Smooth muscle cell (in vitro differentiated cells): ENCODE measurements around the gene TMEM94. TPM values are rescaled to one million over a fixed set of nuclear protein-coding genes. Genes with fewer than 3 reads are reported as not detected.

ENCODE experiments used
- DNase-seq: peaks from one replicate; lab custom pipeline; 2025; ENCODE audit not compliant: unreplicated experiment; lab: John Stamatoyannopoulos, UW
- H2AFZ ChIP-seq: fragments of 200-600 bp; sonication (generic); 2 replicates; pipeline ENCODE4 v1.6.0; 2016; ENCODE audit warnings: antibody characterized with exemption, low read depth, mild to moderate bottlenecking
- H3F3A ChIP-seq: fragments of 200-600 bp; sonication (generic); 2 replicates; pipeline ENCODE4 v1.6.0; 2017; ENCODE audit warnings: antibody characterized with exemption, low read depth
- H3K27ac ChIP-seq: fragments of 200-600 bp; sonication (generic); 2 replicates; pipeline ENCODE4 v1.5.1; 2016; ENCODE audit warnings: low read depth, mild to moderate bottlenecking
- H3K27me3 ChIP-seq: fragments of 200-600 bp; sonication (generic); 2 replicates; pipeline ENCODE4 v1.6.1; 2016; ENCODE audit warnings: low read depth, mild to moderate bottlenecking
- H3K36me3 ChIP-seq: fragments of 200-600 bp; sonication (generic); 2 replicates; pipeline ENCODE4 v1.5.1; 2016; ENCODE audit warnings: low read depth
- H3K4me1 ChIP-seq: fragments of 200-600 bp; sonication (generic); 2 replicates; pipeline ENCODE4 v1.5.1; 2016; ENCODE audit warnings: low read depth
- H3K4me2 ChIP-seq: fragments of 200-600 bp; sonication (generic); 2 replicates; pipeline ENCODE4 v1.6.0; 2016; ENCODE audit warnings: mild to moderate bottlenecking
- H3K4me3 ChIP-seq: fragments of 200-600 bp; sonication (generic); 2 replicates; pipeline ENCODE4 v1.5.1; 2016; ENCODE audit warnings: mild to moderate bottlenecking
- H3K79me2 ChIP-seq: fragments of 200-600 bp; sonication (generic); 2 replicates; pipeline ENCODE4 v1.6.0; 2016; ENCODE audit warnings: low read depth, mild to moderate bottlenecking
- H3K9ac ChIP-seq: fragments of 200-600 bp; sonication (generic); 2 replicates; pipeline ENCODE4 v1.6.0; 2016; ENCODE audit warnings: low read depth
- H3K9me3 ChIP-seq: fragments of 200-600 bp; sonication (generic); replicated peaks from 2 replicates; pipeline ENCODE4 v1.5.1; 2016; ENCODE audit warnings: low read depth
- H4K20me1 ChIP-seq: fragments of 200-600 bp; sonication (generic); 2 replicates; pipeline ENCODE4 v1.6.0; 2016; ENCODE audit warnings: low read depth
- CTCF ChIP-seq: fragments of 200-600 bp; sonication (generic); IDR thresholded peaks from 2 replicates; pipeline ENCODE4 v1.5.1; 2017; ENCODE audit warnings: borderline replicate concordance, mild to moderate bottlenecking, antibody characterized with exemption; ENCODE audit not compliant: insufficient read depth, poor library complexity, severe bottlenecking
- WGBS: methylation state at CpG from one replicate; pipeline ENCODE4 v1.1.7; 2016; ENCODE audit warnings: low lambda C conversion rate; 5-methylcytosine and 5-hydroxymethylcytosine counted together
- polyA plus RNA-seq: library from polyadenylated mRNA; unstranded; fragments of >200 nt; fragmentation: Nextera tagmentation; extraction: Ambion mirVana; gene quantifications from 2 replicates; pipeline ENCODE4 v1.2.1, GENCODE V29; 2016
- total RNA-seq: library from RNA; depleted of rRNA; stranded (reverse); fragments of >200 nt; gene quantifications from 2 replicates; pipeline ENCODE4 v1.2.3, GENCODE V29; 2014

The TMEM94 gene
- total RNA-seq (18.4 and 35.9 TPM in 2 replicates), polyA plus RNA-seq (25.9 and 26.3 TPM in 2 replicates)

GRCh38 chr17:75456417-75457046, at the start of gene TMEM94:
TMEM94 (plus strand) TSS chr17:75456635; CDS start chr17:75471906, 15,271 bp downstream.
- peak within 1 kb of the TSS; percentile 96 for H3K4me2 ChIP-seq
- peak within 1 kb of the TSS; percentile 68 for H3K9ac ChIP-seq
- H2AFZ ChIP-seq = peak within 1 kb of the TSS; percentile 97
- peak within 1 kb of the TSS; percentile 66 for H3K4me3 ChIP-seq
- H3K36me3 ChIP-seq = no peaks in the 10 kb centered on the region
- H3K9me3 ChIP-seq = no peaks in the 10 kb centered on the region
- peak; percentile 62 for DNase-seq
- no peak for TF ChIP-seq CTCF
- 1% methylated on average over 33 of the region's 33 CpGs for WGBS
- H3K27me3 ChIP-seq = no peaks in the 10 kb centered on the region
- peak within 1 kb of the TSS; percentile 79 for H3K27ac ChIP-seq
- H3K4me1 ChIP-seq = peaks cover 17% of the 10 kb centered on the region
- H4K20me1 ChIP-seq = peaks cover 22% of the 10 kb centered on the region
- H3K79me2 ChIP-seq = peaks cover 20% of the 10 kb centered on the region
- H3F3A ChIP-seq = no peaks in the 10 kb centered on the region

- no peak overlapping the region for H3K4me2 ChIP-seq
- no peak overlapping the region for H3K27ac ChIP-seq
- peaks cover 21% of the 10 kb centered on the region for H4K20me1 ChIP-seq
- peaks cover 9% of the 10 kb centered on the region for H3K4me1 ChIP-seq
- H3K79me2 ChIP-seq = peaks cover 21% of the 10 kb centered on the region
- TF ChIP-seq CTCF = no peak
- 98% methylated on average over 2 of the region's 2 CpGs for WGBS
- H3K4me3 ChIP-seq = no peak overlapping the region
- H2AFZ ChIP-seq = no peak overlapping the region
- peaks cover 7% of the 10 kb centered on the region for H3F3A ChIP-seq
- no peaks in the 10 kb centered on the region for H3K9me3 ChIP-seq
- no peaks in the 10 kb centered on the region for H3K36me3 ChIP-seq
- H3K9ac ChIP-seq = no peak overlapping the region
- no peak for DNase-seq
- no peaks in the 10 kb centered on the region for H3K27me3 ChIP-seq
These were observed 48.6 kb upstream of the TMEM94 start for GRCh38 chr17:75407655-75408352.

GRCh38 chr17:75410141-75410540, 46.3 kb upstream of the TMEM94 start:
- peaks cover 6% of the 10 kb centered on the region for H3K4me1 ChIP-seq
- H3K79me2 ChIP-seq = peaks cover 3% of the 10 kb centered on the region
- H3F3A ChIP-seq = no peaks in the 10 kb centered on the region
- H3K27ac ChIP-seq = no peak overlapping the region
- 91% methylated on average over 4 of the region's 4 CpGs for WGBS
- no peak for DNase-seq
- H4K20me1 ChIP-seq = peaks cover under 1% of the 10 kb centered on the region
- no peak for TF ChIP-seq CTCF
- peaks cover 3% of the 10 kb centered on the region for H3K27me3 ChIP-seq
- H3K4me2 ChIP-seq = no peak overlapping the region
- H3K36me3 ChIP-seq = no peaks in the 10 kb centered on the region
- H3K9me3 ChIP-seq = no peaks in the 10 kb centered on the region
- no peak overlapping the region for H3K4me3 ChIP-seq
- no peak overlapping the region for H3K9ac ChIP-seq
- H2AFZ ChIP-seq = no peak overlapping the region
